Measurements from ENCODE around the gene CHST11.

DNA sequence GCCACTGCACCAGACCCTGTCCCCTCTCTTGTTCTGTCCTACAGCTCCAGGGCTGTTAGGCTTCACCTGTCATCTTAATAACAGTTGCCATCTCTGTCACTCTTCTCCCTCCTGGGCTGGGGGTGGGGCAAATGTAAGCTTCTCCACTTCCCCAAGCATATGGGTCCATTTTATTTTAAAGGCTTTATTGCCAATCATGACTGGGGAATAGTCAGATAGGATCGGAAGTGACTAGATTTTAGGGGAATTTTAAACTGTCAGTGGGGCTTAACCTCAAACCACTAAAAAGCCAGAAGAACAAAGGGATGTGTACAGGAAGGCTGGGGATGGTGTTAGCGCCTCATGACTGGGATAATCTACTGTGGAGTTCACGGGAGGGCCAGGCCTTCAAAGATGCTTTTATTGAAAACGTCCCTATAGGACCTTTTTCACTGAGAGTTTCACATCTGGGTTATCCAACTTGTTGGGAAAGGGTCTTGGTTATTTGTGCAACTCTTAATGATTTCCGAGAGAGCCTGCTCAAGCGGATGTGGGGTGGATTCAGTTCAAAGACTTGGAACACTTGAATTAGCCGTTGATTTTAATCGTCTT is 41.6 kb downstream of the CHST11 start:
- TF ChIP-seq, protein P1, sequence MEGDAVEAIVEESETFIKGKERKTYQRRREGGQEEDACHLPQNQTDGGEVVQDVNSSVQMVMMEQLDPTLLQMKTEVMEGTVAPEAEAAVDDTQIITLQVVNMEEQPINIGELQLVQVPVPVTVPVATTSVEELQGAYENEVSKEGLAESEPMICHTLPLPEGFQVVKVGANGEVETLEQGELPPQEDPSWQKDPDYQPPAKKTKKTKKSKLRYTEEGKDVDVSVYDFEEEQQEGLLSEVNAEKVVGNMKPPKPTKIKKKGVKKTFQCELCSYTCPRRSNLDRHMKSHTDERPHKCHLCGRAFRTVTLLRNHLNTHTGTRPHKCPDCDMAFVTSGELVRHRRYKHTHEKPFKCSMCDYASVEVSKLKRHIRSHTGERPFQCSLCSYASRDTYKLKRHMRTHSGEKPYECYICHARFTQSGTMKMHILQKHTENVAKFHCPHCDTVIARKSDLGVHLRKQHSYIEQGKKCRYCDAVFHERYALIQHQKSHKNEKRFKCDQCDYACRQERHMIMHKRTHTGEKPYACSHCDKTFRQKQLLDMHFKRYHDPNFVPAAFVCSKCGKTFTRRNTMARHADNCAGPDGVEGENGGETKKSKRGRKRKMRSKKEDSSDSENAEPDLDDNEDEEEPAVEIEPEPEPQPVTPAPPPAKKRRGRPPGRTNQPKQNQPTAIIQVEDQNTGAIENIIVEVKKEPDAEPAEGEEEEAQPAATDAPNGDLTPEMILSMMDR (IDR thresholded peaks at IDR 0.05), result no peak
- no peak for TF ChIP-seq POLR2A (IDR thresholded peaks at IDR 0.05)

Measured in breast epithelium (tissue), 3 donors.